HG02870 (cell line): ENCODE data around the gene PYY.

Experiments
- ATAC-seq: cut with Tn5 transposase; IDR thresholded peaks from one replicate; pipeline ENCODE4 v1.9.1; 2021; ENCODE audit warnings: mild to moderate bottlenecking, moderate library complexity; ENCODE audit not compliant: unreplicated experiment

Gene PYY

GRCh38 chr17:43917348-43918025, 36.3 kb downstream of the PYY start:
- ATAC-seq: no peak

GRCh38 chr17:43917016-43917347, 36.8 kb downstream of the PYY start:
- ATAC-seq: no peak

- ATAC-seq: no peak
Observed at GRCh38 chr17:43916385-43916784, 37.4 kb downstream of the PYY start.

- ATAC-seq: no peak
Observed at GRCh38 chr17:43915559-43915958, 38.2 kb downstream of the PYY start.

- ATAC-seq: no peak
Observed at GRCh38 chr17:43914451-43914850, 39.3 kb downstream of the PYY start.

- no peak for ATAC-seq
Observed at GRCh38 chr17:43913584-43913983, 40.2 kb downstream of the PYY start.

GRCh38 chr17:43912635-43913304, 41.0 kb downstream of the PYY start:
- ATAC-seq: no peak

GRCh38 chr17:43911904-43912303, 41.8 kb downstream of the PYY start:
- no peak for ATAC-seq

GRCh38 chr17:43909537-43910231, 44.1 kb downstream of the PYY start:
- ATAC-seq: no peak

GRCh38 chr17:43907998-43908721, 45.6 kb downstream of the PYY start:
- ATAC-seq: no peak

GRCh38 chr17:43907425-43907981, 46.2 kb downstream of the PYY start, which contains the start of gene MPP2:
MPP2 (minus strand) TSS chr17:43907536; CDS start chr17:43904460, 3,076 bp downstream.
- no peak for ATAC-seq

GRCh38 chr17:43906951-43907424, 46.8 kb downstream of the PYY start:
- ATAC-seq: no peak

GRCh38 chr17:43905985-43906852, 47.5 kb downstream of the PYY start:
- ATAC-seq: no peak

- ATAC-seq: no peak
Observed at GRCh38 chr17:43905400-43905984, 48.2 kb downstream of the PYY start.
